Dedifferentiated amniotic fluid mesenchymal stem cell (primary cell): ENCODE results near the gene HEXB.
"Not testable (repeated sequence)": the region's sequence is repeated elsewhere in the genome, so short reads cannot be mapped to it uniquely, and the experiment has no call there.

Source experiments
- DNase-seq: peaks from one replicate; pipeline ENCODE4 v3.0.0-alpha.2; 2016; ENCODE audit errors: extremely low spot score

The HEXB gene

GRCh38 chr5:74738406-74738805 is 53.4 kb downstream of the HEXB start:
- no peak for DNase-seq

GRCh38 chr5:74748742-74749141 is 63.7 kb downstream of the HEXB start:
- not testable (repeated sequence) for DNase-seq

- no peak for DNase-seq
These were observed 76.2 kb downstream of the HEXB start for GRCh38 chr5:74761241-74761640.

GRCh38 chr5:74762599-74762998 is 77.6 kb downstream of the HEXB start:
- peak; percentile 31 for DNase-seq

- no peak for DNase-seq
These were observed 78.5 kb downstream of the HEXB start for GRCh38 chr5:74763504-74763903.

- DNase-seq: no peak
These were observed 80.2 kb downstream of the HEXB start for GRCh38 chr5:74765201-74765600.

- no peak for DNase-seq
These were observed 80.9 kb downstream of the HEXB start for GRCh38 chr5:74765929-74766328.

GRCh38 chr5:74766418-74766848 is 81.4 kb downstream of the HEXB start:
- peak; percentile 61 for DNase-seq

- DNase-seq: peak; percentile 97
These were observed 82.0 kb downstream of the HEXB start, which contains the start of the genes GFM2 and NSA2 for GRCh38 chr5:74766849-74767578. Gene GFM2, minus strand, starts transcription at chr5:74767117. Its CDS starts 3,375 bp downstream, at chr5:74763742. Gene NSA2, plus strand, starts transcription at chr5:74767249. Its CDS starts 112 bp downstream, at chr5:74767361.

GRCh38 chr5:74767579-74767913 is 82.5 kb downstream of the HEXB start:
- DNase-seq: peak; percentile 27
